ENCODE results near the gene MACO1.
"Not testable (repeated sequence)": the region's sequence is repeated elsewhere in the genome, so short reads cannot be mapped to it uniquely, and the experiment has no call there.

The MACO1 gene

DNA sequence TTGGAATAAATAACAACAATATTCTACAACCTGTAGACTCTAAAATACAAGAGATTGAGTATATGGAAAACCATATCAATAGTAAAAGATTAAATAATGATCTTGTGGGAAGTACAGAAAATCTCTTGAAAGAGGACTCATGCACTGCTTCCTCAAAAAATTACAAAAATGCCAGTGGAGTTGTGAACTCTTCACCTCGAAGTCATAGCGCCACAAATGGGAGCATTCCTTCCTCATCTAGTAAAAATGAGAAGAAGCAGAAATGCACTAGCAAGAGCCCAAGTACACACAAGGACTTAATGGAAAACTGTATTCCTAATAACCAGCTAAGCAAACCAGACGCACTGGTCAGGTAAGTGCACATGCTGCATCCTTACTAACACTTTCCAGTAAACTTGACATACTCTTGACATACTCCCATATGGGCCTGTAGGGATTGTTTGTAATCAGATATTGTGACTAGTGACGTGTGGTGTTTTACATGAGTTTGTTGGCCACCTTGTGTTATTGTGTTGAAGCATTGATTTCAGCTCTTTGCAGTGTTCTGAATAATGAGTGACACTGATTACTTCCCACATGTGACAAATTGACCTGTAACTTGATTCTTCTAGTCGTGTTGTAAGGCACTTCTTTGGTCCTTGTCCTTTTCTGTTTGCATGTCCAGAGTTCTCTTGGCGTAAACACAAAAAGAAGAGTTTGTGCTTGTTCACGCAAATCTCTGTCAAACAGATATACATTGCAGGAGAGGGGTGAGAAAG is 28.0 kb downstream of the MACO1 start:
- H3K27ac ChIP-seq, result no peak overlapping the region; the same call in 1 of the 2 replicates
- TF ChIP-seq ZFX (IDR thresholded peaks at IDR 0.05), result no peak
- TF ChIP-seq, protein P1, sequence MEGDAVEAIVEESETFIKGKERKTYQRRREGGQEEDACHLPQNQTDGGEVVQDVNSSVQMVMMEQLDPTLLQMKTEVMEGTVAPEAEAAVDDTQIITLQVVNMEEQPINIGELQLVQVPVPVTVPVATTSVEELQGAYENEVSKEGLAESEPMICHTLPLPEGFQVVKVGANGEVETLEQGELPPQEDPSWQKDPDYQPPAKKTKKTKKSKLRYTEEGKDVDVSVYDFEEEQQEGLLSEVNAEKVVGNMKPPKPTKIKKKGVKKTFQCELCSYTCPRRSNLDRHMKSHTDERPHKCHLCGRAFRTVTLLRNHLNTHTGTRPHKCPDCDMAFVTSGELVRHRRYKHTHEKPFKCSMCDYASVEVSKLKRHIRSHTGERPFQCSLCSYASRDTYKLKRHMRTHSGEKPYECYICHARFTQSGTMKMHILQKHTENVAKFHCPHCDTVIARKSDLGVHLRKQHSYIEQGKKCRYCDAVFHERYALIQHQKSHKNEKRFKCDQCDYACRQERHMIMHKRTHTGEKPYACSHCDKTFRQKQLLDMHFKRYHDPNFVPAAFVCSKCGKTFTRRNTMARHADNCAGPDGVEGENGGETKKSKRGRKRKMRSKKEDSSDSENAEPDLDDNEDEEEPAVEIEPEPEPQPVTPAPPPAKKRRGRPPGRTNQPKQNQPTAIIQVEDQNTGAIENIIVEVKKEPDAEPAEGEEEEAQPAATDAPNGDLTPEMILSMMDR (conservative IDR thresholded peaks at IDR 0.05), result no peak

DNA sequence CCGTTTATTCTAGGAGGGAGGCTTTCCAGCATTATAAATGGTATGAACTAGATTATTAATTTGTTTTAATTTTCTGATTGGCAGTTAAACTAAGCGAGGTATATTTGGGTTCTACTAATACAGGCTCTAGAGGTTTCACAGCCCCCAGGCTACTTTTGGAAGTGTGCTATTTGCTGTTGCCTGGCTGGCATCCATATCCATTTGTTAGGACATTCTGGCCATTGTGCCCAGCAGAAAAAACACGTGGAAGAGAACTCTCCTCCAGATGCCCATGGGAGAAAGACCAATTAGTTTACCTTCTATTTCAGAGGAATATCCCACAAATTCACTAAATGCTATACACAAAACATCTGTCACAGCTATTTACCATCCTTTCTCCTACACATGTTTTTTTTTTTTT is 29.3 kb downstream of the MACO1 start:
- H3K27ac ChIP-seq, result peak overlapping the region; percentile 65; the same call in 1 of the 2 replicates
- TF ChIP-seq, protein P1 (conservative IDR thresholded peaks at IDR 0.05), result no peak
- TF ChIP-seq ZFX (IDR thresholded peaks at IDR 0.05), result no peak

DNA sequence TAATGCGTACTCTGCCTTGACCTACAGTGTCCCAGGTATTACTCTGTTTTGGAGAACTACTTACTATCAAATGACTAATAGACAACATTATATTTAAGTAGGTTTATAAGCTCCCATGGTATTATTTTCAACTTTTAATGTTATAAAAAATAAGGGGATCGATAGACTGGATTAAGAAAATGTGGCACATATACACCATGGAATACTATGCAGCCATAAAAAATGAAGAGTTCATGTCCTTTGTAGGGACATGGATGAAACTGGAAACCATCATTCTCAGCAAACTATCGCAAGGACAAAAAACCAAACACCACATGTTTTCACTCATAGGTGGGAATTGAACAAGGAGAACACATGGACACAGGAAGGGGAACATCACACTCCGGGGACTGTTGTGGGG is 30.1 kb downstream of the MACO1 start:
- not testable (repeated sequence) for H3K27ac ChIP-seq

DNA sequence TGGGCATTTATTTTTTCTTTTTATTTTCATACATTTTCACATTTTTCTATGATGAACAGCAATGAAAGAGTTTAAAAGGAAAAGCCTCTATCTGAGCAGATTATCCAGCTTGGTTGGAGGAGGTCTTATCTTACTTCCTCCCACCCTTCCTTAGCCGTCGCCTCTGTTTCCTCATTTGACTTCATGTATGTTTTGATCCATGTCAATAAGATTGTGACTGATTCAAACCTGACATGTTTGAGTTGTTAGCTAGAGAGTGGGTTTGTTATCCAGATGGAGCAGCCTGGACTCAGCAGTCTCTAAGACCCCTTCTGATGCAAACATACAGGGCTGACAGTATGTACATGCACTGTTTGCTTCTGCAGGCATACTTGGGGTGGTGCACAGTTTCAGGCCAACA is 31.2 kb downstream of the MACO1 start:
- no peak overlapping the region for H3K27ac ChIP-seq
- TF ChIP-seq, protein P1 (conservative IDR thresholded peaks at IDR 0.05), result no peak
- no peak for TF ChIP-seq ZFX (IDR thresholded peaks at IDR 0.05)

DNA sequence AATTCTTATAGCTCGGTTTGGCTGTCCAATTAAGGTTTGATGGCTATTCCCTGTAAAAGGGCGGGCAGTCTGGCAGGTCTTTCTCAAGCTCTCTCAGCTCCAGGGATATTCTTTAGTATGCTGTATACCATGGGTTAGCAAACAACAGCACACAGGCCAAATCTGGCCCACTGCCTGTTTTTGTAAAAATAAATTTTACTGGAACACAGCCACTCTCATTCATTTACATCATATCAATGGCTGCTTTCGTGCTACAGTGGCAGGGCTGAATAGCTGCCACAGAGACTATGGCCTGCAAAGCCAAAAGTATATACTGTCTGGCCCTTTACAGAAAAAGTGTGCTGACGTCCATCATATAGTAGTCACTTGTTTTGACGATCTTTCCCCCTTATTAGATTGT is 32.0 kb downstream of the MACO1 start:
- no peak overlapping the region for H3K27ac ChIP-seq

DNA sequence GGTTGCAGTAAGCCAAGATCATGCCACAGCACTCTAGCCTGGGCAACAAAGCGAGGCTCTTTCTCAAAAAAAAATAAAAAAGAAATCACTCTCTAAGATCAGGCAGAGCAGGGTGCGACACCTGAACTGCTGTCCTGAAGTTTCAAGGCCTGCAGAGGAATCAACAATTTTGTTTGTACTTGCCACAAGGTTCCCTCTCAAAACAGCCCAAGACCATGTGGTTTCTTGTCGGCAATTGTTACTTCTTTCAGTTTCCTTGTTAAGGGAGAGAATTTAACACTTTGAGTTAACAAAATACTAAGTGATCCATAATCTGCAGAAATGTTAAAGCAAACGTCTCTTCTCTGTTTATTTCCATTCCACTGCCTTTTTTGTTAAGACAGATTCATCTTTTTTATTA is 36.5 kb downstream of the MACO1 start:
- no peak overlapping the region for H3K27ac ChIP-seq
- TF ChIP-seq, protein P1 (conservative IDR thresholded peaks at IDR 0.05), result no peak
- TF ChIP-seq ZFX (IDR thresholded peaks at IDR 0.05), result no peak

More for the DNA sequence above, 32.0 kb downstream of the MACO1 start:
- TF ChIP-seq ZFX (IDR thresholded peaks at IDR 0.05), result no peak
- TF ChIP-seq, protein P1 (conservative IDR thresholded peaks at IDR 0.05), result no peak

DNA sequence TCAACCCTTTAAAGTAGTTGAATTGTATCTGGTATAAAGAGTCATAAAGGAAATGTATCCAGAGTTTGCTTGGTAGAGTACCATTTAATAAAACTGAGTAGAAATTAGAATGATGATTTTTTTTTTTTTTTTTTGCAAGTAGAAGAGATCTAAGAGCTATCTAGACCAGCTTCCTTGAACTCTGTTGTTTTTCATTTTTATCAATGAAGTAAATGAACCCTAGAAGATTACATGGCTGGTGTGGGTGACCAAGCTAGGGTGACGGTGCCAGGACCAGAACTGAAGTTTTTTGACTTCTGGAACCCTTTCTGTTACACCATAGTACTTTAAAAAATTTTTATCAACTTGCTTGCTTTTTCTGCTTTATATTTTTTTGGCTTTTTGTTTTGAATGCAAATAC is 36.9 kb downstream of the MACO1 start:
- TF ChIP-seq ZFX (IDR thresholded peaks at IDR 0.05), result no peak
- no peak overlapping the region for H3K27ac ChIP-seq

DNA sequence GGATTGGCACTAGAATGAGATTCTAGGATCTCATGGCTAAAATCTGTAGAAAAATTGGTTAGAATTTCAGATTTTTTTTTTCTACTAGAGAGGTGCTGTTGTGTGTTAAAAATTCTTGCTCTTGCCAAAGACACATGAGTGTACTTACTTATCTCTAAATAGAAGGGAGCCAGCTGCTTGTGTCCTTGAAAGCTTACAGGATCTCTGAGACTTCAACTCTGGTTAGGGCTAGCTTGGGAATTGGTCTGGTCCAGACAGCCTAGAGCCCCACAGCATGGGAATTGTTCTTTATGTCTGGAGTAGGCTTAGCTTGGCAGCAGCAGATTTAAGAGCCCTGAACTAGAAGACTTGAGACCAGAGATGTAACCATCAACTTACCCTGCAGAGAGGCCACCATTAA is 37.3 kb downstream of the MACO1 start:
- H3K27ac ChIP-seq, result no peak overlapping the region
- TF ChIP-seq, protein P1 (conservative IDR thresholded peaks at IDR 0.05), result no peak
- no peak for TF ChIP-seq ZFX (IDR thresholded peaks at IDR 0.05)
